ENCODE results near the gene SHC1.
A peak's percentile ranks its signal among the peaks of the same experiment; 100 is the strongest.
"Not testable (repeated sequence)": the region's sequence is repeated elsewhere in the genome, so short reads cannot be mapped to it uniquely, and the experiment has no call there.

The SHC1 gene

DNA sequence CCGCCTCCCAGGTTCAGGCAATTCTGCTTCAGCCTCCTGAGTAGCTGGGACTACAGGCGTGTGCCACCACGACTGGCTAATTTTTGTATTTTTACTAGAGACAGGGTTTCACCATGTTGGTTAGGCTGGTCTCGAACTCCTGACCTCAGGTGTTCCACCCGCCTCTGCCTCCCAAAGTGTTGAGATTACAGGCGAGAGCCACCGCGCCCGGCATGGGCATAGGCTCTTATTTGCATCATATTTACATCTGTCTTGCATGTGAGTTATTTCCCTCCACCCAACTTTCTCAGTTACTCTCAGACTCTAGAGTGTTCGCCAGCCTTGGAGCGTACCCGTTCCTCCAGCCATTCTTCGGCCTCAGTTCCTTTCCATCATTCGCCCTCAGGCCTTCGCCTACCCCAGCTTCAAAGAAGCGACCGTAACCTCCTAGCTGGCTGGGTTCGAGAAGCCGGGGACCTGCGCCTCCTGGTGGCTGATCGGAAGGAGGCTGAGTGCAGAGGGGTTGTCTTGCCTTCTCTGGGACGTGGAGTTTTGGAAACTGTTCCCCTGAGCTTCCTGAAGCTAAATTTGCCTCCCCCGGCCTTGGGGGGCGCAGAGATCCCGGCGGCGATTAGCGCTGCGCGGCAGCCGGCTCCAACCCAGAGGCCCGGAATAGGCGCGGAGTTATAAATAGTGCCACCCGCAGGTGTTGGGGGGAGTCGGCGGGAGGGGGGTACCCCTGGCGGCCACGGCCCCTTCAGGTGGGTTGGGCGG, 28.4 kb upstream of the SHC1 start:
- in situ Hi-C loops (cut with HindIII; ENCODE audit: low pct_ligation_motif_present, low pct_unique_long_range_greater_than_20kb, low sequenced_read_pairs), result no loop called here
- DNase-seq, result peak; percentile 76

DNA sequence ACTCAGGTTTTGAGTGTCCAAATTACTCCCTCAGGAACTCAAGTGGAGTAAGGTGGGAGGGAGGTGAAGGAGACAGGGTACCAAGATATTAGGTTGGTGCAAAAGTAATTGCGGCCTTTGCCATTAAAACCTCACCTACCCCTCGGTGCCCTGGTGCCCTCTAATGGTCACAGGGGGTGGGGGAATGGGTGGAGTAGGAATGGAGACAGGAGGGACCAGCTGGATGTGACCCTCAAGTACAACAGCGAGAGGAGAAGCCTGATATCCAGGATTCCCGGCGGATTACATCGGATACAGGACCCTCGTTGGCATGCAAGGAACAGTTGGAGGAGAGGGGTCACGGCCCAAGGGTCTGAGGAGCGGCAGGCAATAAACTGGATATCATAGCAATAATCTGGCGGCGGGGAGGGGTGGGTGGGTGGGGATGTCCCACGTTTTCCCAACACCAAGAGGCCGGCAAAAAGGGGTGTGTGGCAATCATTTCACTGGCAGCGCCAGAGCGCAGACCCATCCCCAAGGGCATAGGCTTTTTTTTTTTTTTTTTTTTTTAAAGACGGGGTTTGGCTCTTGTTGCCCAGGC, 27.7 kb upstream of the SHC1 start:
- DNase-seq, result no peak
- in situ Hi-C loops (cut with HindIII; ENCODE audit: low pct_ligation_motif_present, low pct_unique_long_range_greater_than_20kb, low sequenced_read_pairs), result no loop called here

- in situ Hi-C loops (cut with HindIII; ENCODE audit: low pct_ligation_motif_present, low pct_unique_long_range_greater_than_20kb, low sequenced_read_pairs), result no loop called here
- no peak for DNase-seq
These were observed 26.6 kb upstream of the SHC1 start for GRCh38 chr1:154996966-154997701.

DNA sequence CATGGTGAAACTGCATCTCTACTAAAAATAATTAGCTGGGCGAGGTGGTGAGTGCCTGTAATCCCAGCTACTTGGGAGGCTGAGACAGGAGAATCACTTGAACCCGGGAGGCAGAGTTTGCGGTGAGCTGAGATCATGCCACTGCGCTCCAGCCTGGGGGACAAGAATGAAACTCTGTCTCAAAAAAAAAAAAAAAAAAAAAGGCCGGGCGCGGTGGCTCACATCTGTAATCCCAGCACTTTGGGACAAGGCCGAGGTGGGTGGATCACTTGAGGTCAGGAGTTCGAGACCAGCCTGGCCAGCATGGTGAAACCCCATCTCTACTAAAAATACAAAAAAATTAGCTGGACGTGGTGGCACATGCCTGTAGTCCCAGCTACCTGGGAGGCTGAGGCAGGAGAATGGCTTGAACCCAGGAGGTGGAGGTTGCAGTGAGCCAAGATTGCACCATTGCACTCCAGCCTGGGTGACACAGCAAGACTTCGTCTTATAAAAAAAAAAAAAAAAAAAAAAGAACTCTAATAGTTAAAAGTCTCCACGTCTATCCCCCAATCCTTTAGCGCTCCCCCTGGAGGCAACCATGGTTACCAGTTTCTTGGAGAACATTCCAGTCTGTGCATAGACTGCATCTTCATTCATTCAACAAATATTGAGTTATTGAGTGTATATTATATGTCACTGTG, 24.9 kb upstream of the SHC1 start:
- peak; percentile 83 for DNase-seq
- in situ Hi-C loops (cut with HindIII; ENCODE audit: low pct_ligation_motif_present, low pct_unique_long_range_greater_than_20kb, low sequenced_read_pairs), result not testable (repeated sequence)

DNA sequence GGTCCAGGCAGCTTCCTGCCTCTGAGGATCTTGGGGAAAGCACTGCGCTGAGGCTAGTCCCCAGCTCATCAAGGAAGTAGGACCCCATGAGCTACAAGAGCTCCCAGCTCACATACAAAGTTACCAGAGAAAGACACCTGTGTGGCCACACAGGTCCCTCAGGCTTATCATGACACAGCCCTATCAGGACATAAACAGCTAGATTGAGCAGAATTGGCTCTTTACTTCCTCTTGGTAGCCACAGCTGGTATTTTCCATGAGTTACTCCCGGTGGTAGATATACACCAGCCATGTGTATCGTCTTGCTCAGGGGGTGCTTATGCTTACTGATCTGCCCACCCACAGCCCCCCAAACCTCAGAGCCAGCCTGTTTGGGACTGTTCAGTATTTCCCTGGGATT, 24.0 kb upstream of the SHC1 start:
- no peak for DNase-seq
- in situ Hi-C loops (cut with HindIII; ENCODE audit: low pct_ligation_motif_present, low pct_unique_long_range_greater_than_20kb, low sequenced_read_pairs), result no loop called here

DNA sequence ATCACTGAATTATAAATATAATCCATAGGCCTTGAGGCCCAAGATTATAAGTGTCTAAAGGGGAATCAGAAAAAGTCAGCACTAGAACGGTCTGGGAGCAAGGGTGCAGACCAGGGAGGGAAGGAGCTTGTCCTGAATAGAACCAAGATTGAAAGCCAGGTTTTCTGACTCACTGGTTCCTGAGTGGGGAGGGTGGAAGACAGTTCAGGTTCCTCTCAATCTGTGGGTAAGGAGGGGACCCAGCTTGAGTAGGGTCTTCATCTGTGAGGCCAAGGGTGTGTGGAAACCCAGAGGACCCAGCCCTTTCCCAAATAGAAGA, 23.7 kb upstream of the SHC1 start:
- in situ Hi-C loops (cut with HindIII; ENCODE audit: low pct_ligation_motif_present, low pct_unique_long_range_greater_than_20kb, low sequenced_read_pairs), result no loop called here
- DNase-seq, result no peak

GRCh38 chr1:154993572-154994268, 23.2 kb upstream of the SHC1 start, which contains the start of gene LENEP:
TSS of gene LENEP (plus strand) at chr1:154993586. CDS start at chr1:154993608, 22 bp downstream.
- in situ Hi-C loops (cut with HindIII; ENCODE audit: low pct_ligation_motif_present, low pct_unique_long_range_greater_than_20kb, low sequenced_read_pairs), result no loop called here
- no peak for DNase-seq

- in situ Hi-C loops (cut with HindIII; ENCODE audit: low pct_ligation_motif_present, low pct_unique_long_range_greater_than_20kb, low sequenced_read_pairs), result no loop called here
- peak; percentile 57 for DNase-seq
These were observed 22.4 kb upstream of the SHC1 start for GRCh38 chr1:154992721-154993571.

GRCh38 chr1:154990276-154990675, 19.7 kb upstream of the SHC1 start:
- in situ Hi-C loops (cut with HindIII; ENCODE audit: low pct_ligation_motif_present, low pct_unique_long_range_greater_than_20kb, low sequenced_read_pairs), result no loop called here
- no peak for DNase-seq

GRCh38 chr1:154989195-154989860, 18.8 kb upstream of the SHC1 start:
- no peak for DNase-seq
- in situ Hi-C loops (cut with HindIII; ENCODE audit: low pct_ligation_motif_present, low pct_unique_long_range_greater_than_20kb, low sequenced_read_pairs), result no loop called here

DNA sequence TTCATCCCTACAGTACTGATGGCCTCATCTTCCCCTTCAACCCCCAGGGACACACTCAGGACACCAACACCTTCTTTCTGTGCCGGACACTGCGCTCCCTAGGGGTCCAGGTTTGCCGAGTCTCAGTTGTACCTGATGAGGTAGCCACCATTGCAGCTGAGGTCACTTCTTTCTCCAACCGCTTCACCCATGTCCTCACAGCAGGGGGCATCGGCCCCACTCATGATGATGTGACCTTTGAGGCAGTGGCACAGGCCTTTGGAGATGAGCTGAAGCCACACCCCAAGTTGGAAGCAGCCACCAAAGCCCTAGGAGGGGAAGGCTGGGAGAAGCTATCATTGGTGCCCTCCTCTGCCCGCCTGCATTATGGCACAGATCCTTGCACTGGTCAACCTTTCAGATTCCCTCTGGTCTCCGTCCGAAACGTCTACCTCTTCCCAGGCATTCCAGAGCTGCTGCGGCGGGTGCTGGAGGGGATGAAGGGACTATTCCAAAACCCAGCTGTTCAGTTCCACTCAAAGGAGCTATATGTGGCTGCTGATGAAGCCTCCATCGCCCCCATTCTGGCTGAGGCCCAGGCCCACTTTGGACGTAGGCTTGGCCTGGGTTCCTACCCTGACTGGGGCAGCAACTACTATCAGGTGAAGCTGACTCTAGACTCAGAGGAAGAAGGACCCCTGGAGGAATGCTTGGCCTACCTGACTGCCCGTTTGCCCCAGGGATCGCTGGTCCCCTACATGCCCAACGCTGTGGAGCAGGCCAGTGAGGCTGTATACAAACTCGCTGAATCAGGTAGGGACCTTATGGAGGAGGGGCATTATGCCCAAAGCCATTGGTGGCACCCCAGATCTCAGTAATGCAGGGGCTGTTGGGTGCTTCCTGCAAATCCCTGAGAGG, 17.8 kb upstream of the SHC1 start:
- no peak for DNase-seq

GRCh38 chr1:154987326-154987725, 16.8 kb upstream of the SHC1 start:
- in situ Hi-C loops (cut with HindIII; ENCODE audit: low pct_ligation_motif_present, low pct_unique_long_range_greater_than_20kb, low sequenced_read_pairs), result no loop called here
- no peak for DNase-seq

More for the DNA sequence above, 17.8 kb upstream of the SHC1 start:
- in situ Hi-C loops (cut with HindIII; ENCODE audit: low pct_ligation_motif_present, low pct_unique_long_range_greater_than_20kb, low sequenced_read_pairs), result no loop called here

DNA sequence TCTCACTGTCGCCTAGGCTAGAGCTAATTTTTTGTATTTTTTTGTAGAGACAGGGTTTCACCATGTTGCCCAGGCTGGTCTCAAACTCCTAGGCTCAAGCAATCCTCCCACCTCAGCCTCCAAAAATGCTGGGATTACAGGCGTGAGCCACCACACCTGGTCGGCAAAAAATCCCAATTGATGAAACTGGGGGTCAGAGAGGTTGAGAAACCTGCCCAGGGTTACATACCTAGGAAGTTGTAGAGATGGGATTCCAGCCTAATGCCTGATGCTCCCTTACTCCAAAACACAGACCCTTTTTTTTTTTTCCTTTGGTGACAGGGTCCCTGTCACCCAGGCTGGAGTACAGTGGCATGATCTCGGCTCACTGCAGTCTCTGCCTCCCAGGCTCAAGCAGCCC, 16.2 kb upstream of the SHC1 start:
- in situ Hi-C loops (cut with HindIII; ENCODE audit: low pct_ligation_motif_present, low pct_unique_long_range_greater_than_20kb, low sequenced_read_pairs), result not testable (repeated sequence)

GRCh38 chr1:154983776-154984466, 13.4 kb upstream of the SHC1 start:
- DNase-seq, result no peak
- in situ Hi-C loops (cut with HindIII; ENCODE audit: low pct_ligation_motif_present, low pct_unique_long_range_greater_than_20kb, low sequenced_read_pairs), result no loop called here

More for the DNA sequence above, 16.2 kb upstream of the SHC1 start:
- DNase-seq, result not testable (repeated sequence)

DNA sequence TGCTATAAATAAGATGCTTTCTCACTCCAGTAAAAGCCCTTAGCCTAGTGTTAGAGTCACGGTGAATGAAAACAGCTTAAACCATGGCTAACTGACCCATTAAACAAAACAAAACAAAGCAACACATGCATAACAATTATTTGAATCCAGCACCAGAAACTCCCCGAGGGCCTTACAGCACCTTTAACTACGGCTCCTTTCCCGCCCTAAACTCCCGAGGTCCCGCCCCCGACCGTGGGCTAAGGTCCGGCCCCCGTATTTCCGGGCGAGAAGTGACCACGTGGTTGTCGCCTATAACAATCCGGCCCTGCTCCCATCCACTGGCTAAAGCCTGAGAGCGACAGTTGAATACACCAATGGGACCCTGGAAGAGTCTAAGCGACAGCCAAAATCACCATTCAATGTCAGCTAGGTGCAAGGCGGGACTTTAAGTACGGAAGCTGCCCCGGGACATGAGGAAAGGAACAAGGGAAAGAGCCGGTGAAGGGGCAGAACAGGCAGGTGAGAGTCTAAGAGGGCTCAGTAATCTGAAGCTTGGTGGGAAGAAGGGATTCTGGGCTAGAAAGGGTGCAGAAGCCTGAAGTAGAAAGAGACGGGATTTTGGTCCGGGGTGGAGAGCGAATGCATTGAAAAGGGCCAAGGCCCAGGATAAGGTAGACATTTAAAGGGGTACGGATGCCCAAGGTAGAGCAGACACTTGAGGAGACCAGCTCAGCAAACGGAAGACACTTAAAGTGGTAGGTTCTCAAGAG, 12.5 kb upstream of the SHC1 start, which contains the start of gene FLAD1:
TSS of gene FLAD1 (plus strand) at position 448 of the 752 bp plus-strand sequence. CDS start 351 bp downstream, outside the sequence.
- peak; percentile 100 for DNase-seq
- in situ Hi-C loops (cut with HindIII; ENCODE audit: low pct_ligation_motif_present, low pct_unique_long_range_greater_than_20kb, low sequenced_read_pairs), result no loop called here

Measured in ACHN (cell line).